GM19099 (cell line): ENCODE results near the gene HHAT.

Source experiments
- POLR2A ChIP-seq: IDR thresholded peaks from 3 replicates; pipeline ENCODE4 v1.6.1; 2011; ENCODE audit warnings: low read depth; ENCODE audit not compliant: insufficient read length; ENCODE audit errors: extremely low read depth

The HHAT gene

GRCh38 chr1:210536254-210536961 is 207.7 kb downstream of the HHAT start:
- no peak for TF ChIP-seq POLR2A

DNA sequence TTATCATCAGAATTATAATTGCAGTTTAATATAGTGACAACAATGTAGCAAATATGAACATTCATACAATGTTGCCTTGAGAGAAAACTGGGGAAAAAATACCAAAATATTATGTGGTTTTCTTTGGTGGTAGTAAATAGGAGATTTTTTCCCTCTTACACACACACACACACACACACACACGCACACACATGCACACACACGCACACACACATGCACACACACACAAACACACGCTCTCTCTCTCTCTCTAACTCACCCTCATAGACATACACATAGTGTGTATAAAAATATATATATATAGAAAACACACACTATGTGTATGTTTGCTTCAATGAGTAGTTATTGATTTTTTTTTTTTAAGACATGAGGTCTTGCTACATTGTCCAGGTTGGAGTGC is 211.6 kb downstream of the HHAT start:
- no peak for TF ChIP-seq POLR2A

GRCh38 chr1:210541680-210542358 is 213.1 kb downstream of the HHAT start:
- no peak for TF ChIP-seq POLR2A

DNA sequence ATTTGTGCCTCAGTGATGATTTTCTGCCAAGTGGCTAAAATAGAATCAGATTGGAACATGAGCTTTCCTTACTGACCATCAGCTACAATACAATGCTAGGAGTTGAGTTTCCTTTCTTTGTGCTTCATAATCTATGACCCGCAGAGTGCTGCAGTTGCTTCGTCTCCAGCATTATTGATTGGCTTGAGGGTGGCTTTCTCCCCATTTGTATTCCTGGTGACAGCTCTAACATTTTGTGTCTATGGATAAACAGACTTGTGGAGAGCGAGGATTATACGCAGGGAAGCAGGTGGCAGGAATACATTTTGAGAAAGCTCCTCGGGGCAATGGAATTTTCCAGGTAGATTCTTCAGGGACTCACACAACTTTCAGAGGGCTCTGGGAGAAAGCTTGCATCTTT is 223.2 kb downstream of the HHAT start:
- TF ChIP-seq POLR2A: no peak

GRCh38 chr1:210553711-210554110 is 225.0 kb downstream of the HHAT start:
- TF ChIP-seq POLR2A: no peak

- no peak for TF ChIP-seq POLR2A
These were observed 225.7 kb downstream of the HHAT start for GRCh38 chr1:210554382-210554781.

DNA sequence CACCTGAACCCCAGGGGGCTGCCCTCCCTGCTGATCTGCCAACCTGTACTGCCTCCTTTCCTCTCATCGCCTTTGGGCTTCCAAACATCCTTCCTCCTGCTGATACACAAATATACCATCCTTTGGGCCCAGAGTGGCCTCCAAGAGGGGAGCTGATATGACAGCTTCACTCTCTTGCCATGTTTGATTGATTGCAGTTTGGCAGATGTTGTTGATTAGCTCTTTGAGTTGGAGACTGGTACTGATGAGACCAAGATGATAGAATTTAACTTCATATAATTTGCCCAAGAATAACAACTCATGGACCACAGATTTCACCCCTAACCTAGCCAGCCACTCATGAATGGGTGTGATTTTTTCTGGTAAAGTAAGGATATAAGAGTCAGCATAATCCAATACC is 227.8 kb downstream of the HHAT start:
- no peak for TF ChIP-seq POLR2A

DNA sequence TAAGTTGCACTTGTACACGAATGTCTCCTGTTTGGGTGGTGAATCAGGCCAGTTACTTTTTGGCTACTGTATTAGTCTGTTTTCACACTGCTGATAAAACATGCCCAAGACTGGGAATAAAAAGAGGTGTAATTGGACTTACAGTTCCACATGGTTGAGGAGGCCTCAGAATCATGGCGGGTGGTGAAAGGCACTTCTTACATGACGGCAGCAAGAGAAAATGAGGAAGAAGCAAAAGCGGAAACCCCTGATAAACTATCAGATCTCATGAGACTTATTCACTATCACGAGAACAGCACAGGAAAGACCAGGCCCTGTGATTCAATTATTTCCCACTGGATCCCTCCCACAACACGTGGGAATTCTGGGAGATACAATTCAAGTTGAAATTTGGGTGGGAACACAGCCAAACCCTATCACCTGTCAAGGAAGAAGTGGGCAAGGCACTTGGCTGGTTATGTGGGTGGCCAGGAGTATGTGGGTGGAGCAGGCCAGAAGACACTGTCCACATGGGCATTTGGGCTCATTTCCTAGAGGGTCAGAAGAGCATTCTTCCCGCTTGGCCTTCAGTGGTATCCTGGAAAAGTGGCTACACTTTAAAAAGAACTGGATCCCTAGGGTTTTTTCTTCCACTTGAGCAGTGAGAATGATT is 228.8 kb downstream of the HHAT start:
- no peak for TF ChIP-seq POLR2A

DNA sequence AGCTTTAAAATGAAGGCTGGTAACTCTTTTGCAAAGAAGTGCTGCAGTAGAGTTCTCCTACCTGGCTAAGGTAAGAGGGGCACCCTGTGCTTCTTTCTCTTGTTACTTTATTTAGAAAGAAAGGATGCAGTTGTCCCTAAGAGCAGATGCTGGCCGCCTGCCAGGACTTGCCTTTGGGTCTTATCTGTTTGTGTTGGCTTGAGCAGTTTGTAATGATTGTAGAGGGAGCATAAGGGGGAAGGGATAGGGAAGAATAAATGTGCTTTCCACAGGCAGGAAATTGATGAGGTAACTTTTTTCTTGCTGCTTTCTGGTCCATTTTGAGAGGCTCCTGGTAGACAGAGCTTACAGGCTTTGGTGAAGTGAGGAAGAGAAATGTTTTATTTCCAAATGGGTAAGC is 229.6 kb downstream of the HHAT start:
- no peak for TF ChIP-seq POLR2A

GRCh38 chr1:210565306-210565705 is 236.6 kb downstream of the HHAT start:
- no peak for TF ChIP-seq POLR2A

DNA sequence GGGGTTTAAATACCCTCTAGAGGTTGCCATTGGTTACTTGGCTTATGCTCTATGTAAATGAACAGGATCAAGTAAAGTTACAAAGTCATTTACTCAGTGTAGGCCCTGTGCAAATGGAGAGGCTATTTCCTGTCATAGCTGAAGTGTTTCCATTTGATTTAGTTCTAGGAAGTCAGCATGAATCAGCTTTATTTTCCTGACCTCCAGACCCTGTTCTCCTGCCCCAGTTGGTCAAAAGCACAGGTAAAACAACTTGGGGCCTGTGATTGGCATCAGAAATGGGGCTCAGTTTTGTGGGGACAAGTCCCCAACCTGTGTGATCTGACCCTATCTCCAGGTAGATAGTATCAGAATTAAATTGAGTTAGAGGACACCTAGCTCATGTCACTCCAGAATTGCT is 239.9 kb downstream of the HHAT start:
- TF ChIP-seq POLR2A: no peak

DNA sequence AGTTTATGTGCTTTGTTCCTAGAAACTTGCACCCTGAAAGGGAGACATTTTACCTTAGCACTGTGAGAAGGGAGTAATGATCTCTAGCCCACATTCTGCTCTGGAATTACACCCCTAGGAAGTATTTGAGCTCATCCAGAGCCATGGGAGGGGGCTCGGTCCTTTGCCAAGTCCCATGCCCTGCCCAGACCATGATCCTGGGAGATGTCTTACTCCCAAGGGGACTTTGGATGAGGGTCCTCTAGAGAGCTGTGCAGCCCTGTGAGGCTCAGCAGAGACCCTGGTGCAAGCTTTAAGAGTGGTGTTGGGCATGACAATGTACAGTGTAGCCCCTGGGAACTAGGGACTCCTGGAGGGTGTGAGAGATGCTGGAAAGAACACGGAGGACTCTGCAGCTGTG is 241.4 kb downstream of the HHAT start:
- no peak for TF ChIP-seq POLR2A

DNA sequence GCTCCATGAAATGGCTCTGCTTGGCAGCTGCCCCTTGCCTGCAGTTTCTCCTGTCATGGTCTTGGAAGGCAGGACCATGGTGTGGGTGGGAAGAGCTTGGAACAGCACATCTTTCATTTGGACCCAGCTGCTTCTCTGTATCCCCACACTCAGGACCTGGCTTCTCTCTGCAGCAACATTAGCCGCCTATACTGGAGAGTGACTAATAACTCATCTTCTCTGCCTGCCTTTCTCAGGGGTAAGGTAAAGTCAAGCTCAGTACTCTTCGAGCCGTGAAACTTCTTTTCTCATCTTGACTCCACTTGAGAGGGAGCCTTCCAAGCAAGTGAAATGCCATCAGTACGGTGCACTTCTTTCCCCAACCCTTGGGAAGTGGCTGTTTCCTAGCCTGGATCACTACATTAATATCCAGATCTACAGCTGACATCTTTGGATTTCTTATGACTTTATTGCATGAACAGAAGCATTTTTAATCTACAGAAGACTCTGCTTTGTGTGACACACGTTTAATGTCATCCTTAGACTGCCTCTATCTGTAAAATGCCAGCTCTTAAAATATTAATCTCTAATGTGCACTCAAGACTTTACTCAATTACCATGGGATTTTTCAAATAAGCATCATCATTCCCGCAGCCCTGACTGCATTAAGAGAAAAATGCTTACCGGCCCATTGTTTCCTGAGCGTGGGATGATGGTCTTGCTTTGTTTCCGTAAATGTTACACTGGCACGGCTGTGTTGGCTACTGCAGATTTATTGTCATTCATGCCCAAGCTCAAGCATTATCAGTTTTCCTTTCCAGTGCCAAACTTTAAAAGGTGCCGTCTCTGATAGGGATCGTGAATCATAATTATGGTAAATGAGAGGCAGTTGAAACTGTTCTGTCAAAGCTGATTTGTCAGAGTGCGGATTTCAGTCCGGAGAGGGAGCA is 242.9 kb downstream of the HHAT start:
- TF ChIP-seq POLR2A: no peak

DNA sequence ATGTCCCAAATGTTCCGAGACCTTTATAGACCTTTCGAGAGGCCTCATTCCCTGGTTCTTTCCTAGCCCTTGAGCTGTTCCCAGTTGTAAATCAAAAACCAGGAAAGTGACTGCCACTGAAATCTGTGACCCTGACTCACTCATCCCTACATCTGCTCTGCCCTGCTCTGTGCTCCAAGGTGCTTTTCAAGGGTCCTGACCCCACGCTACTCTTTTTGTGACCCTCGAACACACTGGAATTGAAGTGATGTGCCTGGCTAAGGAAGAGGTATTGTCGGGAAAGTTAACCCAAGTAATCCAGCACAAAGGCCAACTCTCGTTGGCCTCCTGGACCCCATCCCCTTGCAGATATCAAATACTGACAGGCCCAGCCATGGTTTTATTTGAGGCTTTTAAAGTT is 244.4 kb downstream of the HHAT start:
- no peak for TF ChIP-seq POLR2A
